ENCODE data around the gene KLHL29. TPM values are rescaled to one million over a fixed set of nuclear protein-coding genes. Genes with fewer than 3 reads are reported as not detected.

Gene KLHL29
- total and polyA plus RNA-seq, 2 of the 13 experiments (the other 11 are each of a cell fraction or from before 2014, with no cell fraction given): 0.01 TPM; not detected in 1

- TF ChIP-seq, protein P1, sequence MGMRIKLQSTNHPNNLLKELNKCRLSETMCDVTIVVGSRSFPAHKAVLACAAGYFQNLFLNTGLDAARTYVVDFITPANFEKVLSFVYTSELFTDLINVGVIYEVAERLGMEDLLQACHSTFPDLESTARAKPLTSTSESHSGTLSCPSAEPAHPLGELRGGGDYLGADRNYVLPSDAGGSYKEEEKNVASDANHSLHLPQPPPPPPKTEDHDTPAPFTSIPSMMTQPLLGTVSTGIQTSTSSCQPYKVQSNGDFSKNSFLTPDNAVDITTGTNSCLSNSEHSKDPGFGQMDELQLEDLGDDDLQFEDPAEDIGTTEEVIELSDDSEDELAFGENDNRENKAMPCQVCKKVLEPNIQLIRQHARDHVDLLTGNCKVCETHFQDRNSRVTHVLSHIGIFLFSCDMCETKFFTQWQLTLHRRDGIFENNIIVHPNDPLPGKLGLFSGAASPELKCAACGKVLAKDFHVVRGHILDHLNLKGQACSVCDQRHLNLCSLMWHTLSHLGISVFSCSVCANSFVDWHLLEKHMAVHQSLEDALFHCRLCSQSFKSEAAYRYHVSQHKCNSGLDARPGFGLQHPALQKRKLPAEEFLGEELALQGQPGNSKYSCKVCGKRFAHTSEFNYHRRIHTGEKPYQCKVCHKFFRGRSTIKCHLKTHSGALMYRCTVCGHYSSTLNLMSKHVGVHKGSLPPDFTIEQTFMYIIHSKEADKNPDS (CRISPR knock-in tag; IDR thresholded peaks at IDR 0.05): no peak
- TF ChIP-seq HNRNPL (IDR thresholded peaks at IDR 0.05; ENCODE audit: low read depth, low read length): no peak
- no peak for TF ChIP-seq MEF2D (CRISPR knock-in tag; IDR thresholded peaks at IDR 0.05)
- no peak for TF ChIP-seq ZNF251 (CRISPR knock-in tag; IDR thresholded peaks at IDR 0.05)
- TF ChIP-seq FOXJ3 (CRISPR knock-in tag; IDR thresholded peaks at IDR 0.05; ENCODE audit: borderline replicate concordance): no peak
- TF ChIP-seq, protein P2, sequence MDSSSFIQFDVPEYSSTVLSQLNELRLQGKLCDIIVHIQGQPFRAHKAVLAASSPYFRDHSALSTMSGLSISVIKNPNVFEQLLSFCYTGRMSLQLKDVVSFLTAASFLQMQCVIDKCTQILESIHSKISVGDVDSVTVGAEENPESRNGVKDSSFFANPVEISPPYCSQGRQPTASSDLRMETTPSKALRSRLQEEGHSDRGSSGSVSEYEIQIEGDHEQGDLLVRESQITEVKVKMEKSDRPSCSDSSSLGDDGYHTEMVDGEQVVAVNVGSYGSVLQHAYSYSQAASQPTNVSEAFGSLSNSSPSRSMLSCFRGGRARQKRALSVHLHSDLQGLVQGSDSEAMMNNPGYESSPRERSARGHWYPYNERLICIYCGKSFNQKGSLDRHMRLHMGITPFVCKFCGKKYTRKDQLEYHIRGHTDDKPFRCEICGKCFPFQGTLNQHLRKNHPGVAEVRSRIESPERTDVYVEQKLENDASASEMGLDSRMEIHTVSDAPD (CRISPR knock-in tag; IDR thresholded peaks at IDR 0.05): no peak
- no peak for TF ChIP-seq ZBTB3 (CRISPR knock-in tag; IDR thresholded peaks at IDR 0.05; ENCODE audit: borderline replicate concordance, low read depth)
- no peak for TF ChIP-seq RXRB (CRISPR knock-in tag; IDR thresholded peaks at IDR 0.05; ENCODE audit: borderline replicate concordance)
- TF ChIP-seq FLYWCH1 (CRISPR knock-in tag; IDR thresholded peaks at IDR 0.05): no peak
Measured at GRCh38 chr2:23494286-23494685, 109.3 kb downstream of the KLHL29 start (continued).

GRCh38 chr2:23495661-23496114, 110.7 kb downstream of the KLHL29 start:
- Histone ChIP-seq H3K79me2 (ENCODE audit: insufficient read depth, low read length) (no peaks in the 10 kb centered on the region), H3K4me2 (ENCODE audit: low read depth, low read length) (no peak overlapping the region), H3K4me1 (ENCODE audit: insufficient read depth, low read length) (no peaks in the 10 kb centered on the region), H3K4me3 (replicated peaks in 1 of 3; ENCODE audit: insufficient read depth in 1 of 3, low read depth in 2 of 3, low read length in 3 of 3) (no peak overlapping the region), H2AFZ (ENCODE audit: low read length) (no peak overlapping the region), H3K9me3 (ENCODE audit: low read length) (no peaks in the 10 kb centered on the region), H4K20me1 (ENCODE audit: insufficient read depth, low read length) (no peaks in the 10 kb centered on the region), H3K27me3 (ENCODE audit: control insufficient read depth in 1 of 2, insufficient read depth in 2 of 2, low read length in 2 of 2) (peaks cover 13 to 36% of the 10 kb centered on the region in 2 experiments; a peak in 4 of 5 replicates), H3K27ac (ENCODE audit: extremely low read length, insufficient read depth, low read length) (no peak overlapping the region), H3K36me3 (replicated peaks in 1 of 2; ENCODE audit: control insufficient read depth in 1 of 2, insufficient read depth in 2 of 2, low read length in 2 of 2) (no peaks in the 10 kb centered on the region), H3K9ac (ENCODE audit: insufficient read depth, low read depth, low read length) (no peak overlapping the region)
- POLR2A ChIA-PET: no interaction called here
- intact Hi-C loops (cut with micrococcal nuclease; ENCODE audit: unreplicated experiment): no loop called here
- FAIRE-seq: no peak
- no TSS peak for BruUV-seq (replicated peaks)
- DNase-seq (ENCODE audit: low spot score): no peak
- in situ Hi-C loops (cut with HindIII; ENCODE audit: extremely low pct_ligation_motif_present, low pct_unique_long_range_greater_than_20kb): no loop called here
- CTCF ChIA-PET (ENCODE audit: low intra/inter-chr PET ratio, low total read pairs): no interaction called here
- ATAC-seq: no peak
- 49% methylated on average over 18 of the region's 19 CpGs for WGBS (ENCODE audit: low lambda C conversion rate)
- no peak for TF ChIP-seq ZNF572 (CRISPR knock-in tag; IDR thresholded peaks at IDR 0.05)
- TF ChIP-seq GATAD2A (CRISPR knock-in tag; IDR thresholded peaks at IDR 0.05): no peak
- no peak for TF ChIP-seq KAT2B (IDR thresholded peaks at IDR 0.05; ENCODE audit: borderline replicate concordance, low read depth, low read length)
- no peak for TF ChIP-seq GPN1 (CRISPR knock-in tag; IDR thresholded peaks at IDR 0.05; ENCODE audit: borderline replicate concordance)
- TF ChIP-seq FOXK1 (CRISPR knock-in tag; IDR thresholded peaks at IDR 0.05; ENCODE audit: borderline replicate concordance, low read depth): no peak
- no peak for TF ChIP-seq CCDC6 (CRISPR knock-in tag; IDR thresholded peaks at IDR 0.05)
- TF ChIP-seq SOX6 (IDR thresholded peaks at IDR 0.05): no peak
- no peak for TF ChIP-seq SOX6 (CRISPR knock-in tag; IDR thresholded peaks at IDR 0.05)
- TF ChIP-seq, protein P3, sequence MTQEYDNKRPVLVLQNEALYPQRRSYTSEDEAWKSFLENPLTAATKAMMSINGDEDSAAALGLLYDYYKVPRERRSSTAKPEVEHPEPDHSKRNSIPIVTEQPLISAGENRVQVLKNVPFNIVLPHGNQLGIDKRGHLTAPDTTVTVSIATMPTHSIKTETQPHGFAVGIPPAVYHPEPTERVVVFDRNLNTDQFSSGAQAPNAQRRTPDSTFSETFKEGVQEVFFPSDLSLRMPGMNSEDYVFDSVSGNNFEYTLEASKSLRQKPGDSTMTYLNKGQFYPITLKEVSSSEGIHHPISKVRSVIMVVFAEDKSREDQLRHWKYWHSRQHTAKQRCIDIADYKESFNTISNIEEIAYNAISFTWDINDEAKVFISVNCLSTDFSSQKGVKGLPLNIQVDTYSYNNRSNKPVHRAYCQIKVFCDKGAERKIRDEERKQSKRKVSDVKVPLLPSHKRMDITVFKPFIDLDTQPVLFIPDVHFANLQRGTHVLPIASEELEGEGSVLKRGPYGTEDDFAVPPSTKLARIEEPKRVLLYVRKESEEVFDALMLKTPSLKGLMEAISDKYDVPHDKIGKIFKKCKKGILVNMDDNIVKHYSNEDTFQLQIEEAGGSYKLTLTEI (CRISPR knock-in tag; conservative IDR thresholded peaks at IDR 0.05): no peak
- TF ChIP-seq TFDP2 (CRISPR knock-in tag; IDR thresholded peaks at IDR 0.05): no peak

Data from HepG2 (cell line).